Mucosa of rectum (tissue), 2 donors: ENCODE data around the gene ZNF543.

Experiments used
- H3K27ac ChIP-seq, 2 donors: one replicate each; pipeline ENCODE4 v1.7.0; 2013; ENCODE audit warnings: inconsistent platforms in 2 of 2, low read depth in 2 of 2, low read length in 2 of 2
- H3K27me3 ChIP-seq, 2 donors: one replicate each; pipeline ENCODE4 v1.7.0; 2013; ENCODE audit warnings: low read length in 2 of 2; ENCODE audit not compliant: control insufficient read depth in 2 of 2, insufficient read depth in 2 of 2
- H3K36me3 ChIP-seq, 2 donors: one replicate each; pipeline ENCODE4 v1.7.0; 2013; ENCODE audit warnings: low read length in 2 of 2; ENCODE audit not compliant: control insufficient read depth in 2 of 2, insufficient read depth in 2 of 2
- H3K4me1 ChIP-seq, 2 donors: one replicate each; pipeline ENCODE4 v1.7.0; 2013; ENCODE audit warnings: low read length in 2 of 2, mild to moderate bottlenecking in 1 of 2; ENCODE audit not compliant: control insufficient read depth in 2 of 2, insufficient read depth in 2 of 2
- H3K4me3 ChIP-seq, 2 donors: one replicate each; pipeline ENCODE4 v1.7.0; 2013; ENCODE audit warnings: low read length in 2 of 2
- H3K9ac ChIP-seq, 2 donors: one replicate each; pipeline ENCODE4 v1.7.0; 2013; ENCODE audit warnings: low read length in 2 of 2, low read depth in 1 of 2, mild to moderate bottlenecking in 1 of 2
- H3K9me3 ChIP-seq, 2 donors: one replicate each; pipeline ENCODE4 v1.7.0; 2013; ENCODE audit warnings: low read length in 2 of 2; ENCODE audit not compliant: control insufficient read depth in 2 of 2
- donor health status: healthy.
- donor health status: Normal muscosa, but diverticular disease.

The ZNF543 gene

GRCh38 chr19:57350877-57351805 lies 30.9 kb downstream of the ZNF543 start, which contains the start of gene ZNF304:
ZNF304 (plus strand) TSS chr19:57351271; CDS start chr19:57351665, 394 bp downstream.
- H3K9ac ChIP-seq: peak within 1 kb of the TSS; percentile 84 to 90
- peak within 1 kb of the TSS; percentile 89 to 98 for H3K4me3 ChIP-seq
- H3K36me3 ChIP-seq: peaks cover 22 to 27% of the 10 kb centered on the region in 2 donors
- peaks cover 8 to 9% of the 10 kb centered on the region in 2 donors for H3K4me1 ChIP-seq
- peak within 1 kb of the TSS; percentile 59 to 73 for H3K27ac ChIP-seq
- H3K27me3 ChIP-seq: no peaks in the 10 kb centered on the region
- peaks cover 11 to 15% of the 10 kb centered on the region in 2 donors for H3K9me3 ChIP-seq

DNA sequence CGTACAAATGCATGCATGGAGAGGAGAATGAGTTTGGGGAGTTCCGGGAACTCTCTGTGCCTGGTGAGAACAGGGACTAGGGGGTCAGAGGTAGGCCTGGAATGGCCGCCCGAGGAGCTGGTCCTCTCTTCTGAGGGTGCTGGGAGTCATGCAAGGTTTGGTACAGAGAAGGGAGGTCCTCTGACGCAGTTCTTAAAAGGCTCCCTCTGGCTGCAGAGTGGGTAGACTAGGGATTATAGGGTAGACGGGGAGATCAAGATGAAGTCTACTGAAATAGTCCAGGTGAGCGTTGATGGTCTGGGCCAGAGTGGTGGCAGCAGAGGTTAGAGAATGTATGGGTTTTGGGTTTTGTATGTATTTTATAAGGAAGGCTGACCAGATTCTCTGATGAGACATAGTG lies 31.6 kb downstream of the ZNF543 start:
- peaks cover 14 to 22% of the 10 kb centered on the region in 2 donors for H3K9me3 ChIP-seq
- peak overlapping the region; percentile 84 to 90 for H3K9ac ChIP-seq
- H3K27ac ChIP-seq: no peak overlapping the region
- peaks cover 8 to 9% of the 10 kb centered on the region in 2 donors for H3K4me1 ChIP-seq
- H3K36me3 ChIP-seq: peaks cover 29 to 34% of the 10 kb centered on the region in 2 donors
- H3K27me3 ChIP-seq: no peaks in the 10 kb centered on the region
- H3K4me3 ChIP-seq: peak overlapping the region; percentile 89 to 98

GRCh38 chr19:57355916-57356315 lies 35.6 kb downstream of the ZNF543 start:
- Histone ChIP-seq H3K9ac (no peak overlapping the region), H3K27me3 (no peaks in the 10 kb centered on the region), H3K4me1 (peaks cover 8 to 9% of the 10 kb centered on the region in 2 donors), H3K27ac (no peak overlapping the region), H3K4me3 (no peak overlapping the region), H3K36me3 (peaks cover 40 to 52% of the 10 kb centered on the region in 2 donors), H3K9me3 (peaks cover 33 to 36% of the 10 kb centered on the region in 2 donors)

DNA sequence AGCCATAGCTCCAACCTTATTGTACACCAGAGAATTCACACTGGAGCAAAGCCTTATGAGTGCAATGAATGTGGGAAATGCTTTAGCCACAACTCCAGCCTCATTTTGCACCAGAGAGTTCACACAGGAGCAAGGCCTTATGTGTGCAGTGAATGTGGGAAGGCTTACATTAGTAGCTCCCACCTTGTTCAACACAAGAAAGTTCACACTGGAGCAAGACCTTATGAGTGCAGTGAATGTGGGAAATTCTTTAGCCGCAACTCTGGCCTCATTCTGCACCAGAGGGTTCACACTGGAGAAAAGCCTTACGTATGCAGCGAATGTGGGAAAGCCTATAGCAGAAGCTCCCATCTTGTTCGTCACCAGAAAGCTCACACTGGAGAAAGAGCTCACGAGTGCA lies 37.1 kb downstream of the ZNF543 start:
- no peak overlapping the region for H3K4me3 ChIP-seq

GRCh38 chr19:57359300-57359699 lies 39.0 kb downstream of the ZNF543 start:
- Histone ChIP-seq H3K27ac (no peak overlapping the region), H3K27me3 (no peaks in the 10 kb centered on the region), H3K9ac (no peak overlapping the region), H3K9me3 (peaks cover 30 to 31% of the 10 kb centered on the region in 2 donors), H3K4me3 (no peak overlapping the region), H3K36me3 (peaks cover 36 to 42% of the 10 kb centered on the region in 2 donors), H3K4me1 (peaks cover 5% of the 10 kb centered on the region in 2 donors)

More for the DNA sequence above, 37.1 kb downstream of the ZNF543 start:
- H3K9me3 ChIP-seq: peaks cover 34 to 36% of the 10 kb centered on the region in 2 donors
- no peak overlapping the region for H3K27ac ChIP-seq
- no peaks in the 10 kb centered on the region for H3K4me1 ChIP-seq
- H3K9ac ChIP-seq: no peak overlapping the region
- no peaks in the 10 kb centered on the region for H3K27me3 ChIP-seq
- H3K36me3 ChIP-seq: peaks cover 40 to 52% of the 10 kb centered on the region in 2 donors

GRCh38 chr19:57362419-57362818 lies 42.1 kb downstream of the ZNF543 start:
- Histone ChIP-seq H3K9ac (no peak overlapping the region), H3K27me3 (no peaks in the 10 kb centered on the region), H3K36me3 (peaks cover 6 to 12% of the 10 kb centered on the region in 2 donors), H3K4me1 (peaks cover 5% of the 10 kb centered on the region in 2 donors), H3K9me3 (peaks cover 11 to 15% of the 10 kb centered on the region in 2 donors), H3K4me3 (peak overlapping the region; percentile 87 to 90), H3K27ac (peak overlapping the region in 1 of 2 donors; percentile 90)

- Histone ChIP-seq H3K9ac (peak within 1 kb of the TSS; percentile 67 to 68), H3K36me3 (peaks cover 0 to 9% of the 10 kb centered on the region in 2 donors), H3K4me3 (peak within 1 kb of the TSS; percentile 87 to 90), H3K27me3 (no peaks in the 10 kb centered on the region), H3K27ac (peak within 1 kb of the TSS; percentile 90), H3K4me1 (peaks cover 5% of the 10 kb centered on the region in 2 donors), H3K9me3 (peaks cover 6 to 9% of the 10 kb centered on the region in 2 donors)
These were observed 42.9 kb downstream of the ZNF543 start, which contains the start of the genes TRAPPC2B and ZNF547 for GRCh38 chr19:57362997-57363687. TRAPPC2B (plus strand) TSS chr19:57363551; CDS start chr19:57364834, 1,283 bp downstream. ZNF547 (plus strand) TSS chr19:57363551; CDS start chr19:57368556, 5,005 bp downstream.

DNA sequence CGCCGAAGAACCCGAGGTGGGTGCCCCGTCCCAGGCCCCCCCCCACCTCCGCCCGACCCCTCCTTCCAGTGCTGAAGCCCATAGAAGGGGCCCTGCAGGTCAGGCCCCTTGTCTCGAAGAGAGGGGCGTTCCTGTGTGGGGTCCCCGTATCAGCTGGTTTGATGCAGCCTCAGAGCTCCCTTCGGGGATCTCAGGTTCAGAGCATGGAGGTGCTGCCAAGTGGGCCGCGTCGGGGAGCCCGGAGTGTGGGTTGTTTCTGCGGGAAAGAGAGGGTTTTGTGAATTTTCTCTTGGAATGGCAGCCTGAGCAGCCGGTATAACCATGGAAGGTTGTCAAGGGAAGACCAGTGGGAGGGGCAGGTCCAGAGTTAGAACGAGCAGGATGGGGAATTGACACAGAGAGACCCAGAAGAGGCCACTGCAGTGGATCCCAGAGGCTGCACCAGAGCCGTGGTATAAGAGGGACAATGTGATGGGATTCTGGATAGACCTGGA lies 43.5 kb downstream of the ZNF543 start:
- Histone ChIP-seq H3K27ac (peak overlapping the region; percentile 90), H3K4me1 (peaks cover 5% of the 10 kb centered on the region in 2 donors), H3K9me3 (peaks cover 5 to 6% of the 10 kb centered on the region in 2 donors), H3K9ac (peak overlapping the region; percentile 67 to 68), H3K27me3 (no peaks in the 10 kb centered on the region), H3K36me3 (peaks cover 0 to 3% of the 10 kb centered on the region in 2 donors), H3K4me3 (peak overlapping the region; percentile 87 to 90)

DNA sequence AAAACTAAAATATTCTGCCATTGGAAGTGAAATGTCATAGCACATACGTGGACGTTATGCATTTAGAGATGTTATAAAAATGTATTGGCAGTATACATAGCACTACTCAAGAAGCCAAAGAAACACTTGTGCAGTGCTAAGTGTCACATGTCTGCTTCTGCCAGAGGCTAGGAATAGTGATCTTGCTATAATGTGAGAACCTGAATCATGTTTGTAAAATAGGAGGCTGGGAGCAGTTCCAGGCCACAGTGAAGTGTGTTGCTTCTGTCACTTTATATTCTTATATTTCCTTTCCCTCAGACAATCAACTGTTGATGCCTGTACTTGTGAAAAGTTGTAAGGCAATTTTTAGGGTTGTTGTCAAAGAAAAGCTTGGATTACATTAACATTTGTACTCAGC lies 46.5 kb downstream of the ZNF543 start:
- Histone ChIP-seq H3K4me1 (peaks cover 5% of the 10 kb centered on the region in 2 donors), H3K9me3 (no peaks in the 10 kb centered on the region), H3K27me3 (no peaks in the 10 kb centered on the region), H3K9ac (no peak overlapping the region), H3K27ac (no peak overlapping the region), H3K36me3 (peaks cover 3 to 6% of the 10 kb centered on the region in 2 donors), H3K4me3 (no peak overlapping the region)
